ENCODE measurements around the gene MUC20.

GRCh38 chr3:195771646-195772300 lies 51.0 kb downstream of the MUC20 start:
- no peak for TF ChIP-seq CTCF (conservative IDR thresholded peaks at IDR 0.05 in 1 of 2, IDR thresholded peaks at IDR 0.05 in 1 of 2; ENCODE audit: low read depth in 1 of 2, low read length in 2 of 2)
- TF ChIP-seq EZH2 (IDR thresholded peaks at IDR 0.05; ENCODE audit: low read length, missing control alignments) = no peak
